Small intestine (tissue), 7 donors: ENCODE measurements around the gene DISC1. TPM values are rescaled to one million over a fixed set of nuclear protein-coding genes. Genes with fewer than 3 reads are reported as not detected.

Source experiments
- DNase-seq, 2 donors: peaks; one replicate each; pipeline versions ENCODE4 v3.0.0 to v3.0.0-alpha.2; 2013
- FAIRE-seq: peaks from 2 replicates; lab custom pipeline; 2012; peaks lifted over from hg19 to GRCh38; lab: Jason Lieb, UNC
- H3K27ac ChIP-seq, 3 donors: one replicate each; pipeline ENCODE4 v1.5.1; 2013; ENCODE audit warnings: low read length in 2 of 3, mild to moderate bottlenecking in 2 of 3, control low read depth in 1 of 3, inconsistent platforms in 1 of 3, low read depth in 1 of 3, moderate library complexity in 1 of 3
- H3K27me3 ChIP-seq, 3 donors: one replicate each; pipeline ENCODE4 v1.6.1; 2013; ENCODE audit warnings: low read length in 3 of 3, inconsistent platforms in 1 of 3; ENCODE audit not compliant: control insufficient read depth in 3 of 3, insufficient read depth in 3 of 3
- H3K36me3 ChIP-seq, 3 donors: one replicate each; pipeline ENCODE4 v1.6.1; 2013; ENCODE audit warnings: low read length in 3 of 3, inconsistent platforms in 1 of 3, low read depth in 1 of 3, mild to moderate bottlenecking in 1 of 3, moderate library complexity in 1 of 3; ENCODE audit not compliant: control insufficient read depth in 3 of 3, insufficient read depth in 2 of 3
- H3K4me1 ChIP-seq, 3 donors: one replicate each; pipeline ENCODE4 v1.6.1; 2013; ENCODE audit warnings: low read length in 2 of 3, inconsistent platforms in 1 of 3, low read depth in 1 of 3, mild to moderate bottlenecking in 1 of 3, moderate library complexity in 1 of 3; ENCODE audit not compliant: control insufficient read depth in 3 of 3, insufficient read depth in 2 of 3
- H3K4me3 ChIP-seq, 3 donors: one replicate each; pipeline ENCODE4 v1.5.1; 2013; ENCODE audit warnings: low read length in 3 of 3, control low read depth in 1 of 3, inconsistent platforms in 1 of 3, low read depth in 1 of 3, mild to moderate bottlenecking in 1 of 3, moderate library complexity in 1 of 3
- H3K9me3 ChIP-seq, 2 donors: one replicate each; pipeline ENCODE4 v1.6.1; 2013; ENCODE audit warnings: low read depth in 1 of 2, low read length in 1 of 2; ENCODE audit not compliant: control insufficient read depth in 2 of 2, insufficient read depth in 1 of 2
- WGBS, 3 donors: extraction: QIAGEN DNeasy Blood & Tissue Kit; methylation state at CpG; one replicate each; pipeline ENCODE4 v1.1.7; 2013; 5-methylcytosine and 5-hydroxymethylcytosine counted together
- polyA plus RNA-seq, 4 donors: library from polyadenylated mRNA; stranded (reverse) in 3 of 4; unstranded in 1 of 4; fragments of 200-250 nt in 3 of 4; fragments of 120-200 nt in 1 of 4; gene quantifications; one replicate each; pipeline versions ENCODE4 v1.2.1 to v1.2.3, GENCODE V29; 2013
- donor health status: healthy with polysubstance abuse.
- donor health status: control.
- donor health status: control.
- donor health status: Bipolar disorder and iron deficiency.
- donor health status: healthy.

DISC1 gene
- polyA plus RNA-seq, 4 donors, result 0.27 to 2.1 (median 0.85) TPM; not detected in 1

DNA sequence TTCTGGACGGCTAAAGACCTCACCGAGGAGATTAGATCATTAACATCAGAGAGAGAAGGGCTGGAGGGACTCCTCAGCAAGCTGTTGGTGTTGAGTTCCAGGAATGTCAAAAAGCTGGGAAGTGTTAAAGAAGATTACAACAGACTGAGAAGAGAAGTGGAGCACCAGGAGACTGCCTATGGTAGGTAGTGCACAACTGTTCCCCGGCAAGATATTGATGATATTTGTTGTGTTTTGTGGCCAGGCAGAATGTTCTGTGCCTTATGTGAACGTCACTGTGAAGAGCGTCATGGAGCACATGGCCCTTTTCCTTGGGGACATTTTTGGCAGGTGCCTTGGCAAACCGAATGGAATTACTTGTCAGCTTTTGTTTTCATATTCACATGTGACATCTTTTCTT lies 191.7 kb downstream of the DISC1 start:
- DNase-seq (no peak), FAIRE-seq (no peak)
- no peak overlapping the region for H3K4me3 ChIP-seq
- no peaks in the 10 kb centered on the region for H3K27me3 ChIP-seq
- 74 to 85% (median 81%) methylated on average over 6 of the region's 6 CpGs for WGBS, 3 donors
- H3K36me3 ChIP-seq, result no peaks in the 10 kb centered on the region
- no peaks in the 10 kb centered on the region for H3K4me1 ChIP-seq
- peaks cover 0 to under 1% of the 10 kb centered on the region in 2 donors for H3K9me3 ChIP-seq
- H3K27ac ChIP-seq, result no peak overlapping the region

GRCh38 chr1:231821281-231821680 lies 194.7 kb downstream of the DISC1 start:
- H3K9me3 ChIP-seq, result no peaks in the 10 kb centered on the region
- H3K27me3 ChIP-seq, result no peaks in the 10 kb centered on the region
- H3K27ac ChIP-seq, result no peak overlapping the region
- WGBS, 3 donors, result 64 to 76% (median 75%) methylated on average over 3 of the region's 3 CpGs
- no peak for DNase-seq
- no peaks in the 10 kb centered on the region for H3K36me3 ChIP-seq
- FAIRE-seq, result no peak
- no peak overlapping the region for H3K4me3 ChIP-seq
- no peaks in the 10 kb centered on the region for H3K4me1 ChIP-seq

GRCh38 chr1:231822041-231822440 lies 195.5 kb downstream of the DISC1 start:
- Histone ChIP-seq H3K4me1 (no peaks in the 10 kb centered on the region), H3K9me3 (no peaks in the 10 kb centered on the region), H3K36me3 (no peaks in the 10 kb centered on the region), H3K27me3 (no peaks in the 10 kb centered on the region), H3K4me3 (no peak overlapping the region), H3K27ac (no peak overlapping the region)
- 92 to 96% (median 94%) methylated on average over 6 of the region's 6 CpGs for WGBS, 3 donors
- FAIRE-seq (no peak), DNase-seq (no peak)

DNA sequence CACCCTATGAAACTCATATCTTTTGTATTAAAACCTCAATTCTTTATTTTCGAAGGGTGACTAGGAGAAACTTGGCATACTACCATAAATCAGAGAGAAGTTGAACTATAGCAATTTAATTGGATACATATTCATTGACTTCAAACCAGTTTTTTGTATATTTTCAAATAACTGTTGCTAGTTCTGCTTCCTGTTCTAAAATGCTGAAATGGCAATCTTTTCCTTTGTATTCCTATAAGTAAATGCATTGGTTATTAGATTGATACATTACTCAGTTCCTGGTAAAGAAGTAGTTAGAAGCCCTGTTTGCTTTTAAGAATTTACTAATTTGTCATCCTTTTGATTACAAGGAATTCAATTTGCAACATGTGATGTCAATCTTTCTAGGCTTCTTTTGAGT lies 200.0 kb downstream of the DISC1 start:
- Histone ChIP-seq H3K9me3 (no peaks in the 10 kb centered on the region), H3K27me3 (no peaks in the 10 kb centered on the region), H3K4me3 (no peak overlapping the region), H3K4me1 (no peaks in the 10 kb centered on the region), H3K36me3 (no peaks in the 10 kb centered on the region), H3K27ac (no peak overlapping the region)
- FAIRE-seq, result no peak
- 79 to 92% (median 90%) methylated on average over 1 of the region's 1 CpG for WGBS, 3 donors
- DNase-seq, result no peak

- no peak for FAIRE-seq
- WGBS, 3 donors, result 42 to 86% (median 65%) methylated on average over 2 of the region's 2 CpGs
- no peaks in the 10 kb centered on the region for H3K27me3 ChIP-seq
These were observed 200.9 kb downstream of the DISC1 start for GRCh38 chr1:231827337-231828105.

GRCh38 chr1:231828182-231828920 lies 201.8 kb downstream of the DISC1 start:
- WGBS, 3 donors, result 62 to 69% (median 62%) methylated on average over 5 of the region's 5 CpGs
- H3K27ac ChIP-seq, result no peak overlapping the region
- no peak for DNase-seq

More at GRCh38 chr1:231827337-231828105, 200.9 kb downstream of the DISC1 start:
- H3K4me1 ChIP-seq, result no peaks in the 10 kb centered on the region
- H3K36me3 ChIP-seq, result no peaks in the 10 kb centered on the region
- no peaks in the 10 kb centered on the region for H3K9me3 ChIP-seq
- DNase-seq, result no peak
- no peak overlapping the region for H3K4me3 ChIP-seq
- H3K27ac ChIP-seq, result no peak overlapping the region

GRCh38 chr1:231829332-231829731 lies 202.7 kb downstream of the DISC1 start:
- no peak for FAIRE-seq
- Histone ChIP-seq H3K4me1 (no peaks in the 10 kb centered on the region), H3K27me3 (no peaks in the 10 kb centered on the region), H3K36me3 (no peaks in the 10 kb centered on the region), H3K9me3 (no peaks in the 10 kb centered on the region), H3K27ac (no peak overlapping the region), H3K4me3 (no peak overlapping the region)
- 83% methylated on average over 9 of the region's 9 CpGs for WGBS, 3 donors
- no peak for DNase-seq

More at GRCh38 chr1:231828182-231828920, 201.8 kb downstream of the DISC1 start:
- H3K36me3 ChIP-seq, result no peaks in the 10 kb centered on the region
- no peak for FAIRE-seq
- H3K4me3 ChIP-seq, result no peak overlapping the region
- H3K9me3 ChIP-seq, result no peaks in the 10 kb centered on the region
- no peaks in the 10 kb centered on the region for H3K4me1 ChIP-seq
- H3K27me3 ChIP-seq, result no peaks in the 10 kb centered on the region

- peaks cover 0 to 44% (median 7%) of the 10 kb centered on the region in 3 donors for H3K4me1 ChIP-seq
- WGBS, 3 donors, result 29 to 69% (median 44%) methylated on average over 14 of the region's 14 CpGs
These were observed 209.8 kb downstream of the DISC1 start for GRCh38 chr1:231836227-231836893.

More at GRCh38 chr1:231836227-231836893, 209.8 kb downstream of the DISC1 start:
- DNase-seq (peak; percentile 78 to 88), FAIRE-seq (no peak)
- H3K9me3 ChIP-seq, result no peaks in the 10 kb centered on the region
- H3K36me3 ChIP-seq, result no peaks in the 10 kb centered on the region
- H3K27me3 ChIP-seq, result no peaks in the 10 kb centered on the region
- peak overlapping the region in 1 of 3 donors; percentile 7 for H3K4me3 ChIP-seq
- no peak overlapping the region for H3K27ac ChIP-seq
